ENCODE data around the gene ARL2BP.

The ARL2BP gene

DNA sequence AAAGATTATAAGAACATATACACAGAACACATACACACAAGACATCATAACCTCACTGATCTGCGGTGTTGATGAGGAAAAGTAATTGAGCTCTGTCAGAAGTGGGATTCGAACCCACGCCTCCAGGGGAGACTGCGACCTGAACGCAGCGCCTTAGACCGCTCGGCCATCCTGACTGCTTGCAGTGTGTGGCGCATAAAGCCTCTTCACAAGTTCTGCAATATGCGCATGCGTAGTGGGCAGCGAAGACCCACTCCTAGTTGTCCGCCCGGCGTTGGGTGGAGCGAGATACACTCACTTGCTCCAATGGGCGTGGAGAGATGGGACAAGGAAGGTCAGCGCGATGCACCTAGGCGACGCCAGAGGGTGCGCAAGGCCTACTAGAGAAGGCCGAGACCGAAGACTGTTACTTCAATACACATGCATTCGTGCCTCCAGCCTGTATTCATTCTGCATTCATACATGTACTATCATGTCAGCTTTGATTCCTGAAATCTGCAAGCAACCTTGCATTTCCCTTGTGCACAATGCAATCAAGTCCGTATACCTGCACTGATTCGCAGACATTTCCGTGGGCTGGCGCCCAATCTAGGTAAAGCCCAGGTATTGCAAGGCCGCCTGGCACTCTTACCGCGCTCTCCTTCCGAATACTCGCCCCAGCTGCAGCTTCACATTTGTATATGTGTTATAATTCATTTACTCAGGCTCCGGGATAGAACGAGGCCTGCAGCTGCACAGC, 55.5 kb downstream of the ARL2BP start:
- Histone ChIP-seq H3K9me3 (no peaks in the 10 kb centered on the region), H3K4me1 (peaks cover 0 to 40% (median 26%) of the 10 kb centered on the region in 4 donors), H3K36me3 (no peaks in the 10 kb centered on the region), H3K27me3 (no peaks in the 10 kb centered on the region), H3K4me3 (peak overlapping the region; percentile 50 to 55), H3K27ac (peak overlapping the region; percentile 89)
- peak; percentile 100 for DNase-seq
- intact Hi-C loops (cut with DNase I; ENCODE audit: low total_unique reads), result loop anchor here (1.0 to 10.0 kb wide), 3 partner anchors 117 to 504 kb away; partner anchors contain the start of genes CCDC102A and KIFC3
- TF ChIP-seq, protein P1, sequence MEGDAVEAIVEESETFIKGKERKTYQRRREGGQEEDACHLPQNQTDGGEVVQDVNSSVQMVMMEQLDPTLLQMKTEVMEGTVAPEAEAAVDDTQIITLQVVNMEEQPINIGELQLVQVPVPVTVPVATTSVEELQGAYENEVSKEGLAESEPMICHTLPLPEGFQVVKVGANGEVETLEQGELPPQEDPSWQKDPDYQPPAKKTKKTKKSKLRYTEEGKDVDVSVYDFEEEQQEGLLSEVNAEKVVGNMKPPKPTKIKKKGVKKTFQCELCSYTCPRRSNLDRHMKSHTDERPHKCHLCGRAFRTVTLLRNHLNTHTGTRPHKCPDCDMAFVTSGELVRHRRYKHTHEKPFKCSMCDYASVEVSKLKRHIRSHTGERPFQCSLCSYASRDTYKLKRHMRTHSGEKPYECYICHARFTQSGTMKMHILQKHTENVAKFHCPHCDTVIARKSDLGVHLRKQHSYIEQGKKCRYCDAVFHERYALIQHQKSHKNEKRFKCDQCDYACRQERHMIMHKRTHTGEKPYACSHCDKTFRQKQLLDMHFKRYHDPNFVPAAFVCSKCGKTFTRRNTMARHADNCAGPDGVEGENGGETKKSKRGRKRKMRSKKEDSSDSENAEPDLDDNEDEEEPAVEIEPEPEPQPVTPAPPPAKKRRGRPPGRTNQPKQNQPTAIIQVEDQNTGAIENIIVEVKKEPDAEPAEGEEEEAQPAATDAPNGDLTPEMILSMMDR (IDR thresholded peaks at IDR 0.05), result peak; percentile 99 to 100

DNA sequence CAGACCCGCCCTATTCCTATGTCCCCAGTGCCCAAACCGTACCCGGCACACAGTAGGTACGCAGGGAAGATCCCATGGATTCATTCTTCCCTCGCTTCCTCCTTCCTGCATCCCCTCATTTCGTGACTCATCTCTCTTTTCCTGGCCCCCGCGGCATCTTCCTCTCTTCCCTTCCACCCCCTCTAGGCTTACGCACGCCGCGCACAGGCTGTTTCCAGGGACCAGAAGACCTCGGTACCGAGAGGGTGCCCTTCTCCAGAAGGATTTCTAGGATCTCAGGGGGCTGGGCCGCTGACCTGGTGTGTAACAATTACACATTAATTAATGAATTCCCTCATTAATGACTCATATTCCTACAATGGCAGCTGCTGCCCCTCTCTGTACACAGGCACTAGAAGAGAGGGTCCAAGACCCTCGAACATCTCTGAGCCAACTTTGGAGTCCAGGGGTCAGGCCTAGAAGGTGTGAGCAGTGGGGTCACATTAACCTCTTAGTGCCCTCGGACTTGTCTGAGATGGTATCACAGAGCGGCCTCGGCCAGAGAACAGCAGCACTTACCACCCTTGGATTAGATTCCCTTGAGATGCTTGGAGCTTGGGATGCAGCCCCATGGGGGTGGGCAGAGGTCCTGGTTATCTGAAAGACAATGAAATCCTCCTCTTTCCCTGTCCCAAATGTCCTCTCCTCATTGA, 56.2 kb downstream of the ARL2BP start:
- peak in 1 of 2 donors; percentile 34 for DNase-seq
- Histone ChIP-seq H3K4me1 (peaks cover 0 to 47% (median 29%) of the 10 kb centered on the region in 4 donors), H3K4me3 (no peak overlapping the region), H3K27me3 (no peaks in the 10 kb centered on the region), H3K36me3 (no peaks in the 10 kb centered on the region), H3K27ac (peak overlapping the region; percentile 38 to 89), H3K9me3 (no peaks in the 10 kb centered on the region)
- TF ChIP-seq, protein P1 (IDR thresholded peaks at IDR 0.05), result no peak
- intact Hi-C loops (cut with DNase I; ENCODE audit: low total_unique reads), result loop anchor here (1.0 to 10.0 kb wide), 3 partner anchors 116 to 504 kb away; partner anchors contain the start of genes CCDC102A and KIFC3

All from tibial artery (tissue), 4 donors.